ENCODE measurements around the gene DRAP1.

- TF ChIP-seq CTCF (IDR thresholded peaks at IDR 0.05), result no peak
- TF ChIP-seq POLR2A (IDR thresholded peaks at IDR 0.05), result no peak
These were observed 39.1 kb downstream of the DRAP1 start for GRCh38 chr11:65958291-65958690.
